ENCODE data around the gene EDRF1.

- TF ChIP-seq POLR2A (IDR thresholded peaks at IDR 0.05; ENCODE audit: borderline replicate concordance, extremely low read depth, insufficient read depth, insufficient read length) (no peak), CTCF (IDR thresholded peaks at IDR 0.05 in 2 of 3, conservative IDR thresholded peaks at IDR 0.05 in 1 of 3; ENCODE audit: borderline replicate concordance in 1 of 3, insufficient read depth in 1 of 3, low read depth in 2 of 3, low read length in 2 of 3) (no peak), REST (IDR thresholded peaks at IDR 0.05; ENCODE audit: low read depth) (no peak), EZH2phosphoT487 (IDR thresholded peaks at IDR 0.05; ENCODE audit: borderline replicate concordance) (no peak), EZH2 (IDR thresholded peaks at IDR 0.05) (no peak)
Measured at GRCh38 chr10:125802739-125803138, 83.2 kb downstream of the EDRF1 start.
